ENCODE measurements around the gene C1QTNF6. TPM values are rescaled to one million over a fixed set of nuclear protein-coding genes. Genes with fewer than 3 reads are reported as not detected.

C1QTNF6 gene
- total and polyA plus RNA-seq, 2 of the 4 experiments (the other 2 are of a cell fraction): 1.1 to 10.9 TPM

GRCh38 chr22:37180531-37181231, 7.4 kb downstream of the C1QTNF6 start:
- in situ Hi-C loops (cut with MboI; ENCODE audit: low sequenced_read_pairs) (no loop called here), intact Hi-C loops (cut with micrococcal nuclease) (no loop called here), dilution Hi-C loops (cut with HindIII; ENCODE audit: low sequenced_read_pairs, unreplicated experiment) (no loop called here)
- Histone ChIP-seq H3K9ac (ENCODE audit: low read depth, low read length) (no peak overlapping the region), H3K4ac (ENCODE audit: low read depth, low read length) (no peak overlapping the region), H3K27me3 (ENCODE audit: control insufficient read depth, insufficient read depth, low read length) (peaks cover 2% of the 10 kb centered on the region; the same call in 1 of the 2 replicates), H3K4me2 (ENCODE audit: low read depth, low read length) (no peak overlapping the region), H2BK5ac (ENCODE audit: low read depth, low read length, poor library complexity, severe bottlenecking) (no peak overlapping the region), H2BK15ac (ENCODE audit: low read depth, low read length) (no peak overlapping the region), H4K8ac (ENCODE audit: low read depth in 2 of 2, low read length in 2 of 2) (no peak overlapping the region), H3K23ac (ENCODE audit: low read depth, low read length) (no peak overlapping the region), H3K9me3 (ENCODE audit: control insufficient read depth, insufficient read depth, low read length) (no peaks in the 10 kb centered on the region), H2BK120ac (ENCODE audit: low read depth, low read length) (no peak overlapping the region), H2AK5ac (ENCODE audit: low read depth, low read length) (no peak overlapping the region), H3K56ac (ENCODE audit: extremely low read depth, insufficient read depth, low read length) (no peak overlapping the region), H3K4me1 (ENCODE audit: control insufficient read depth, insufficient read depth, low read length) (peaks cover 17% of the 10 kb centered on the region), H4K20me1 (ENCODE audit: insufficient read depth, low read length) (no peaks in the 10 kb centered on the region), H2BK20ac (ENCODE audit: low read depth, low read length) (no peak overlapping the region), H2AFZ (replicated peaks; ENCODE audit: low read length, poor library complexity) (no peak overlapping the region), H3K79me1 (ENCODE audit: low read depth in 1 of 2, low read length in 2 of 2) (0 out of 4 replicates have a peak, but pooled peaks cover 0 to under 1% of the 10 kb centered on the region in 2 experiments), H3K4me3 (ENCODE audit: insufficient read depth, low read depth, low read length) (no peak overlapping the region), H3K9me1 (ENCODE audit: insufficient read depth, low read length) (peaks cover 6% of the 10 kb centered on the region; the same call in 1 of the 2 replicates), H4K5ac (ENCODE audit: low read depth, low read length) (no peak overlapping the region), H3K36me3 (ENCODE audit: control insufficient read depth, insufficient read depth, low read length) (peaks cover 10% of the 10 kb centered on the region; the same call in 1 of the 2 replicates), H2AK9ac (replicated peaks; ENCODE audit: low read depth, low read length, poor library complexity) (peak overlapping the region; percentile 67), H3K18ac (ENCODE audit: low read depth, low read length) (no peak overlapping the region), H3K27ac (ENCODE audit: insufficient read depth, low read length) (no peak overlapping the region), H3K14ac (replicated peaks; ENCODE audit: low read depth, low read length) (no peak overlapping the region), H4K91ac (ENCODE audit: insufficient read depth, low read depth, low read length) (no peak overlapping the region)
- no peak for DNase-seq
- no peak for ATAC-seq (ENCODE audit: low read depth)
- ChIA-PET POLR2A (ENCODE audit: unreplicated experiment) (no interaction called here), CTCF (no interaction called here)
- TF ChIP-seq RCOR1 (IDR thresholded peaks at IDR 0.05; ENCODE audit: insufficient replicate concordance, low read length) (no peak), RAD21 (IDR thresholded peaks at IDR 0.05; ENCODE audit: low read length) (no peak), CTCF (conservative IDR thresholded peaks at IDR 0.05; ENCODE audit: low read depth, low read length) (no peak), RFX5 (IDR thresholded peaks at IDR 0.05; ENCODE audit: low read depth, low read length) (no peak), MXI1 (IDR thresholded peaks at IDR 0.05; ENCODE audit: borderline replicate concordance, low read depth, low read length) (no peak), ELK1 (IDR thresholded peaks at IDR 0.05; ENCODE audit: borderline replicate concordance, low read depth, low read length) (no peak)
- no TSS peak for BruUV-seq (replicated peaks)
- WGBS, 2 experiments (ENCODE audit: extremely low coverage in 2 of 2, insufficient read length in 1 of 2): 100% methylated on average over 1 of the region's 15 CpGs; no CpG with 5 or more reads in 1 of the 2 experiments
